Activated CD8-positive, alpha-beta T cell treated with anti-CD3 and anti-CD28 coated beads for 36 hours (primary cell): ENCODE measurements around the gene MEIS1. TPM values are rescaled to one million over a fixed set of nuclear protein-coding genes. Genes with fewer than 3 reads are reported as not detected.

Experiments used
- ATAC-seq: fragments of 200-7000 bp; cut with Tn5 transposase; one replicate; pipeline ENCODE4 v1.10.0; 2021; ENCODE audit warnings: mild to moderate bottlenecking, moderate library complexity
- CTCF ChIA-PET: fragments of 350-600 bp; sonication (Branson Sonifier 250); formaldehyde crosslinking; loops from one replicate; lab custom pipeline; 2021; ENCODE audit warnings: antibody characterized with exemption; lab: Charles Lee
- POLR2A ChIA-PET: fragments of 350-600 bp; sonication (Branson Sonifier 250); formaldehyde crosslinking; loops from one replicate; lab custom pipeline; 2021; ENCODE audit warnings: antibody characterized with exemption; lab: Charles Lee
- DNase-seq: peaks from one replicate; pipeline ENCODE4 v3.0.0-alpha.2; 2020
- H3K27ac Mint-ChIP-seq: one replicate; pipeline ENCODE4 v1.8.0; 2021; ENCODE audit warnings: mild to moderate bottlenecking, mixed read lengths
- H3K27me3 Mint-ChIP-seq: one replicate; pipeline ENCODE4 v1.8.0; 2021; ENCODE audit warnings: mixed read lengths
- H3K36me3 Mint-ChIP-seq: one replicate; pipeline ENCODE4 v1.8.0; 2021; ENCODE audit warnings: low read depth, mixed read lengths
- H3K4me1 Mint-ChIP-seq: one replicate; pipeline ENCODE4 v1.8.0; 2021; ENCODE audit warnings: low read depth, mixed read lengths
- H3K4me3 Mint-ChIP-seq: one replicate; pipeline ENCODE4 v1.8.0; 2021; ENCODE audit warnings: mild to moderate bottlenecking, moderate library complexity, mixed read lengths
- H3K9me3 Mint-ChIP-seq: one replicate; pipeline ENCODE4 v1.8.0; 2021; ENCODE audit warnings: mixed read lengths
- CTCF ChIP-seq: fragments of 200-600 bp; IDR thresholded peaks from one replicate; pipeline ENCODE4 v1.8.0; 2022; ENCODE audit warnings: antibody characterized with exemption, mild to moderate bottlenecking
- intact Hi-C: fragments of 100-400 bp; cut with micrococcal nuclease; formaldehyde crosslinking; loops from one replicate; pipeline ENCODE4 v1.10.0; 2022
- total RNA-seq, 2 experiments: library from RNA; stranded (reverse); gene quantifications; one replicate each; pipeline ENCODE4 v1.2.3, GENCODE V29; 2021

The MEIS1 gene
- total RNA-seq, 2 experiments from 2014 or later = not detected

GRCh38 chr2:66578054-66578686, 143.2 kb downstream of the MEIS1 start:
- no peak overlapping the region for H3K27ac Mint-ChIP-seq
- intact Hi-C loops = no loop called here
- ChIA-PET CTCF (no interaction called here), POLR2A (no interaction called here)
- peaks cover 10% of the 10 kb centered on the region for H3K4me1 Mint-ChIP-seq
- TF ChIP-seq CTCF = no peak
- peaks cover 54% of the 10 kb centered on the region for H3K27me3 Mint-ChIP-seq
- DNase-seq = no peak
- no peaks in the 10 kb centered on the region for H3K9me3 Mint-ChIP-seq
- H3K4me3 Mint-ChIP-seq = no peak overlapping the region
- ATAC-seq = no peak
- no peaks in the 10 kb centered on the region for H3K36me3 Mint-ChIP-seq

- Mint-ChIP-seq H3K4me1 (peaks cover 10% of the 10 kb centered on the region), H3K36me3 (no peaks in the 10 kb centered on the region), H3K27me3 (peaks cover 51% of the 10 kb centered on the region), H3K27ac (no peak overlapping the region), H3K9me3 (no peaks in the 10 kb centered on the region), H3K4me3 (no peak overlapping the region)
- ChIA-PET CTCF (no interaction called here), POLR2A (no interaction called here)
- no peak for TF ChIP-seq CTCF
- intact Hi-C loops = no loop called here
- DNase-seq = no peak
- no peak for ATAC-seq
These were observed 143.8 kb downstream of the MEIS1 start for GRCh38 chr2:66578687-66579106.

GRCh38 chr2:66579186-66580126, 144.5 kb downstream of the MEIS1 start:
- Mint-ChIP-seq H3K9me3 (no peaks in the 10 kb centered on the region), H3K27me3 (peaks cover 48% of the 10 kb centered on the region), H3K36me3 (no peaks in the 10 kb centered on the region), H3K27ac (no peak overlapping the region), H3K4me3 (no peak overlapping the region), H3K4me1 (peaks cover 10% of the 10 kb centered on the region)
- ChIA-PET CTCF (interaction anchor here (1.1 kb wide), 1 partner anchor 146 kb away, joined by 3 read pairs; no protein-coding TSS in a partner anchor), POLR2A (no interaction called here)
- intact Hi-C loops = loop anchor here (2.0 kb wide), 1 partner anchor 147 kb away; no protein-coding TSS in a partner anchor
- TF ChIP-seq CTCF = no peak
- no peak for DNase-seq
- ATAC-seq = no peak

GRCh38 chr2:66580166-66581049, 145.5 kb downstream of the MEIS1 start:
- H3K9me3 Mint-ChIP-seq = no peaks in the 10 kb centered on the region
- H3K4me3 Mint-ChIP-seq = no peak overlapping the region
- no peak for ATAC-seq
- no peak overlapping the region for H3K27ac Mint-ChIP-seq
- POLR2A ChIA-PET = no interaction called here
- peaks cover 7% of the 10 kb centered on the region for H3K4me1 Mint-ChIP-seq
- intact Hi-C loops = loop anchor here (2.0 kb wide), 1 partner anchor 148 kb away; no protein-coding TSS in a partner anchor
- TF ChIP-seq CTCF = no peak
- CTCF ChIA-PET = interaction anchor here (1.1 kb wide), 1 partner anchor 147 kb away, joined by 3 read pairs; no protein-coding TSS in a partner anchor
- no peaks in the 10 kb centered on the region for H3K36me3 Mint-ChIP-seq
- DNase-seq = no peak
- H3K27me3 Mint-ChIP-seq = peaks cover 44% of the 10 kb centered on the region
